ENCODE data around the gene OR9A4.
"Not testable (repeated sequence)": the region's sequence is repeated elsewhere in the genome, so short reads cannot be mapped to it uniquely, and the experiment has no call there.

The OR9A4 gene

GRCh38 chr7:141916099-141916498, at the start of gene OR9A4:
TSS of gene OR9A4 (plus strand) at chr7:141916399. CDS start at chr7:141918876, 2,477 bp downstream.
- DNase-seq: no peak

- no peak for DNase-seq
Observed at GRCh38 chr7:141866974-141867373, 49.2 kb upstream of the OR9A4 start.

DNA sequence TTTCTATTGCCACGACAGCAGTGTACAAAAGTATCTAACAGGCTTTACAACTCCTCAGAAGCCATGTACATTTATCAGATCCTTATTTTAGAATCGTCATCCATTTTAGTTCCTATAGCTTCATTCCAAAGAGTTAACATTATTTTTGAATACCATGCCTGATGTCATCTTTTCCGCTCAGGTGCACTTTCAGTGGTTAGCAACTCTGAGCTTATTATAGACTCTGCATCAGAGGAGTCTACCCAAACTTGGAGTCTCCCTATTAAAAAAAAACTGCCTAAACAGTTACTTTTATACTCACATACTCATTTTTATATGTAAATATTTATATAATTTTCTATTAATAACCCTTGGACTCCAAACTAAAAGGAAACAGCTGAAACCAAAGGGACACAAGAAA, 43.3 kb upstream of the OR9A4 start:
- DNase-seq: no peak

GRCh38 chr7:141874787-141875186, 41.4 kb upstream of the OR9A4 start:
- DNase-seq: no peak

- DNase-seq: no peak
Observed at GRCh38 chr7:141875453-141875852, 40.7 kb upstream of the OR9A4 start.

DNA sequence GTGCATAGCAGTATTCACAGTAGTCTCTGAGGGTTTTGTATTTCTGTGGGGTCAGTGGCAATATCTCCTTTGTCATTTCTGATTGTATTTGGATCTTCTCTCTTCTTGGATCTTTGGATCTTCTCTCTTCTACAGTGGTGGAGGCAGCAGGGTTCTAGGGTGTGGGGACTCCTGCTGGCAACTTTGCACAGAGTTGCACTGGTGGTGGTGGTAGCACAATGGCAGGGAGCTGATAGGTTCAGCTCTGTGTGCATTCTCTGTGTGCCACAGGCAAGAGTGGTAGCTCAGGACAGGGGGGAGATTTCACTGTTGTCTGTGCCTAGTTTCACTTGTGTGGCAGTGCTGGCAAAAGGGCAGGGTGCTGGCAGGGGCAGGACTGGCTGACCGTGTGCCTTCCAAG, 39.8 kb upstream of the OR9A4 start:
- no peak for DNase-seq

DNA sequence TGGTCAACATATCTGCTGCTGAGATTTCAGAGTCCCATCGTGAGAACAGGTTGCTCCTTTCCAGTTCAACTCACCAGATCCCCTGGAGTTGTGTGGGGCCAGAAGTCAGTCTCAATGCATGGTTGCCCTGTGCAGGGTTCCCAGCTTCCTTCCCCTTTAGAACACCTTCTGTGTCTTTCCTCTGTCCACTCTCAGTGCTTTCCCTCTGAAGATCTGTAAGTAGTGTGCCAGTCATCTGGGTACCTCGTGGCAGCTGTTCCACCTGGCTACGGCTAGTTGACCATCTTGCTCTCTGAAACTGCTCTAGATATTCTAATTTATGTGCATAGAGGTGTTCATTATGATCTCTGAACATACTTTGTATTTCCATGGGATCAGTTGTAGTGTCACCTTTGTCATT, 38.8 kb upstream of the OR9A4 start:
- DNase-seq: no peak

- no peak for DNase-seq
Observed at GRCh38 chr7:141880960-141881359, 35.2 kb upstream of the OR9A4 start.

GRCh38 chr7:141884539-141885225, 31.5 kb upstream of the OR9A4 start:
- DNase-seq: no peak

- no peak for DNase-seq
Observed at GRCh38 chr7:141889321-141889720, 26.9 kb upstream of the OR9A4 start.

DNA sequence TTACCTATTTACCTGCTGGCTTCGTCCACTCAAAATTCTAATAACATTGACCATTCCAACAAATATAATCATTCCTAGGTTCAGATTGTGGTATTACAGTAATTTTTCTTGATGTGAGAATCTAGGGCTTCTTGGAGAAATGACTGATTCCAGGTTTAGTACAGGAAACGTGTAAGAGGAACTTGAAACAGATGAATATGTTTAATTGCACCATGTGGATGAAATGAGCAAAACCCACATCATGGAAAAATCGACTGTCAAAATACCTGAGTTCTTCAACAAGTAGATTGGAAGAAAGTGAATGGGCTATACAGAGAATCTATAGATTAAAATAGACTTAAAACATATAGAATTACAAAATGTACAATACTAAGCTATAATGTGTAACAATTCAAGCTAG, 24.9 kb upstream of the OR9A4 start:
- no peak for DNase-seq

- not testable (repeated sequence) for DNase-seq
Observed at GRCh38 chr7:141899366-141899765, 16.8 kb upstream of the OR9A4 start.

GRCh38 chr7:141906285-141906684, 9.9 kb upstream of the OR9A4 start:
- no peak for DNase-seq

DNA sequence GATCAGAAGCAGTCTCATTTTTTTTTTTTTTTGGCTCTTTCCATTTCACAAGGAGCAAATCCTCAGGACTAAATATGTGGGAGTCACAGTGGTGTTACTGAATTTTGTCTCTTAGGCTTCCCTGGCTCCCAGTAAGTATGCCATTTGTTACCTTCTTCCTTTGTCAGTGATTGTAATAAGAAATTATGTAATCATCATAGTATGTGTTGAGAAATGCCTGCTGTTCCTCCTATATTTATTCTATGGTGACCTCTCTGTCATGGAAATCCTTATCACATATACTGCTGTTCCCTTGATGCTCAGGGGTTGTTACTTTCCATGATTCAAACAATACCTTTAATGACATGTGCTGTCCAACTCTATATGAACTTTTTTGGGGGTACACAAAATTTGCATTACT, 4.8 kb upstream of the OR9A4 start:
- no peak for DNase-seq

- no peak for DNase-seq
Observed at GRCh38 chr7:141915565-141915964, 634 bp upstream of the OR9A4 start.

DNA sequence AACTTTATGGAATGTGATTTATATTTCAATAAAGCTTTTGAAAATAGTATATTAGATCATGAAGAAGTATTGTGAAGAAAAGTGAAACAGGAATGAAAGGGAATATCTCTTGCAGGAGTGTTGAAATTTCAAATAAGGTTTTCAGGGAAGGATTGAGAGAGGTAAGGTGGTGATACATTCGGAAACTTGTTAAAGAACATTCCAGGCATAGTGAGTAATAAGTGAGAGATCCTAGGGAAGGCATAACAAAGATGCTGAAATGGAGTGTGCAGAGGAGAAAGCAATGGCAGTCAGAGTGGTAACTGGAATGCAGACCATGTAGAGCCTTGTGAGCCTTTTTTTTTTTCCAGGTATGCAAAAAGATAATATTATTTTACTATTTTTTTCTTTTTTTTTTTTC, 4.1 kb downstream of the OR9A4 start:
- DNase-seq: no peak

- no peak for DNase-seq
Observed at GRCh38 chr7:141928146-141928844, 12.1 kb downstream of the OR9A4 start.

DNA sequence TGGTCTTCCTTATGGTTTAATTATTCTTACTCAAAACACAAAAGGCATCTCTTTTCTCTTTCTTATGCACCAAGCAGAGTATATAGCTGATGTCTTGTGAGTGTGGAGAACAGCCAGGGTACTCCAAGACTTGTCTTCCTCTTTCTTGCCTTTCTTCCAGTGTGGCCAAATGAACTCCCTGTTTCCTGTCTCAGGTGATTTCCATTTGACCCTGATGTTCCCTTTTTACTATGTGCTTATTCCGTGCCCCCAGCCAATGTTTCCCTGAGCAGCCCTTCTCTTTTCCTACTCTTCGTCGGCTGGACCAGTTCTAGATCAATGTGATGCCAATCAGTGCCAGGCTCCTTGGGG, 12.6 kb downstream of the OR9A4 start:
- DNase-seq: no peak

DNA sequence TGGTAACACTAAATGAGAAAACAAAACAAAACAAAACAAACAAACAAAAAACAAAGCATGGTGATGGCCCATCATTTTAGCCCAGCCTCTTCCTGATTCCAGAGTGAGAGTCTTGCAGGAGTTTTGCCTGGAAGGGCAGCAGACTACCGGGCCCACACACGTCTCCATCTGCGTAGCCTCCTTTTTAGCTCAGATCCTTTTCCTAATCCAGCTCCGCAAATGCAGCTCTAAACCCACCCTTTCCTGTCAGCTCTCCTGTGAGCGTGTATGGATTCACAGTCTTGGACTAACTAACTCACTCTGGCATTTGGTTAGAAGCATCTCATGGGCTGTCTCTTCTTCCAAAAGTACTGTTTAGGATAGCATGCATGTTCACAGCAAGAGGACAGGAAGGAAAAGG, 14.0 kb downstream of the OR9A4 start:
- no peak for DNase-seq

DNA sequence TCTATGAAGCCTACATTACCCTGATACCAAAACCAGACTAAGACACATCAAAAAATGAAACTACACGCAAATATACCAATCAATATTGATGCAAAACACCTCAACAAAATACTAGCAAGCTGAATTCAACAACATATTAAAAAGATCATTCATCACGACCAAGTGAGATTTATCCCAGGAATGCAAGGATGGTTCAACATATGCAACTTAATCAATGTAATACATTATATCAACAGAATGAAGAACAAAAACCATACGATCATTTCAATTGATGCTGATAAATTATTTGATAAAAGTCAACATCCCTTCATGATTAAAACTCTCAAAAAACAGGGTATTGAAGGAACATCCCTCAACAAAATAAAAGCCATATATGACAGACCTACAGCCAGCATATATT, 24.9 kb downstream of the OR9A4 start:
- no peak for DNase-seq

GRCh38 chr7:141943846-141944245, 27.6 kb downstream of the OR9A4 start:
- DNase-seq: no peak

DNA sequence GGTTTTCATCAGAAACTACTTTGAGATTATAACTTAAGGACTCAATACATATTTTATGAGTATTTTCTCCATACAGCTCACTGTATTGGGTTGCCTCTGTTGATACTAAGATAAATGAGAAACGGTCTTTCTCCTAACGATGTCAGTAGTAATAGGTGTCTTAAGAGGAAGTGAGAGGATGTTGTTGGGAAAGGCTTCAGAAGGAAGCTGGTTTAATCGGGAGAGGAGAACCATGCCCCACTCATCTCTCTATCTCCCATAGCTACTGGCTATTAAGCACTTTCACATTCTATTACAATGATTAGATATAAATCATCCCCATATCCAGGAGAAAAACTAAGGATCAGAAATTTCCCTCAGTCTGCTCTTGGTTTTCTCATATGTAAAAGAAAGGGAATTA, 28.6 kb downstream of the OR9A4 start:
- no peak for DNase-seq

DNA sequence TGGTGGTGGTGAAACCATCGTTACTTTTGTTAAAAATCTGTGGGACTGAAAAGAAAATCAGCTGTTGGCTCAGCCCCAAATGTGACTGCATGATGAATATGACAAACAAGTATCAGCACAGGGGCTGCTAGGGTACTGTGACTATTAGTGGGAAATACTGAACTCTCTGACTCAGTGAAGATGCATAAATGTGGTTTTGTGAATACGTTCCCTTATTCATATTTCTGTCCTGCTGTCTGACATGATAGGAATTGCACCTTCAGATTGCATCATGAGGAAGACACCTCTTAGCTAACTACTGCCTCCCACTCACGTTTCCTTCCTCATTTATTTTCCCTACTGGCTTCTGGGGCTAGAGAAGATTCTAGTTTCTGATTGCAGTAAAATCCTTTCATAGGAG, 29.2 kb downstream of the OR9A4 start:
- no peak for DNase-seq

DNA sequence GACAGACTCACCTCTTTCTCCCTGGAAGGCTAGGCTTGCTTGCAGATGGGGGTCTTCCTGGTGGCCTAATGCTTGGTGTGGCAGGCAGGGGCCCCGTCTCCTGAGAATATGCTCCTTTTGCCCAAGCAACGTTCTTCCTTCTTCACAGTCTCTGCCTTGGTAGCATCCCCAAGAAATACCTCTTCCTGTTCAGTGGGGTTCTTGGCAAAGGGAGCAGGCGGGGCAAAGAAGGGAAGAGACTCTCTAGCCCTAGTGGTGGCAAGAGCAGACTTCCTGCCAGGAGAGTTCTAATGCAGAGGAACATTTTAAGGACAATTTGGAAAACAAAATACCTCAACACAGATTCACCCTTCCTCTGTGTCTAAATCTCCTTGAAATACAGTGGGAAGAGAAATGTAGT, 30.6 kb downstream of the OR9A4 start, which contains the start of gene CLEC5A:
TSS of gene CLEC5A (minus strand) at position 179 of the 400 bp plus-strand sequence. CDS start 682 bp downstream, outside the sequence.
- no peak for DNase-seq

GRCh38 chr7:141949021-141949420, 32.8 kb downstream of the OR9A4 start:
- no peak for DNase-seq
